Measurements from ENCODE around the gene SUMO2. TPM values are rescaled to one million over a fixed set of nuclear protein-coding genes. Genes with fewer than 3 reads are reported as not detected.

The SUMO2 gene
- total and polyA plus RNA-seq, 9 of the 15 experiments (the other 6 are each of a cell fraction or from before 2014, with no cell fraction given) = 157 to 733 (median 419) TPM

DNA sequence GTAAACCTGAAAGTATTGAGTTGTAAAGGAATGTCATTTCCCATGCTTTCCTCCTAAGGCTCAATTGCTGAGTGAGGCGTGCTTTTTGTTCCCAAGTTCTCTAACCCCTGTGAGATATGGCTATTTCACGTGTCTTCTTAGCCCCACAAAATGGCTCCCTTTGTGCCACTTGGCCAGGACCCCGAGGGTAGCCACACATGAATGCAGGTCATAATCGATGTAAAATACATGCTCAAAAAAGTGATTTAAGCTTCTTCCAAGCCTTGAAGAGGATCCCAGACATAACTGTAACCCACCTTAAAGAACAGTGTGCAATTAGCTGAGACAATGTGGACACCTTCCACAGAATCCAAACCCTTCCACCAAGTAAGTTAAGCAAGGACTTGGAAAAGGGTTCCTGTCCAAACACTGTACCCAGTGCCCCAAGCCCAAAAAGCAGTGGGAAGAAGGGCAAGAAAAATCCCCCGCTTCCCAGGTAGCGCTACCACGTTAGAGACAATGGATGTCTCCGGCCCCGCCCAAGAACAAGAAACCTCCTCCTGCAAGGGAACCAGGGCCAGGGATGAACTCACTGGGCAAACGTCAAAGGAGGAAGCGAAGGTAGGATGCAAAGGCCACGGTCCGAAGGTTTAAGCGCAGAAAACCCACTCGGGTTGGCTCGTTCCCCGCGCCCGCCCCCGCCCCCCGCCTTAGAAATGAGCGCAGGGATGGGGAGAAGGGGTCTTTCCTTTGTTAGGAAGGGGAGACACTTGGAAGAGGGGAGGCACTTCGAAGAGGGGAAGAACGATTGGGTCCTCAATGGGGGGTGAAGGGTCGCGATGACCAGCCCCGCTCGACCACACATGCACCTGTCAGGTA lies 29.6 kb downstream of the SUMO2 start (continued):
- TF ChIP-seq, protein P1, sequence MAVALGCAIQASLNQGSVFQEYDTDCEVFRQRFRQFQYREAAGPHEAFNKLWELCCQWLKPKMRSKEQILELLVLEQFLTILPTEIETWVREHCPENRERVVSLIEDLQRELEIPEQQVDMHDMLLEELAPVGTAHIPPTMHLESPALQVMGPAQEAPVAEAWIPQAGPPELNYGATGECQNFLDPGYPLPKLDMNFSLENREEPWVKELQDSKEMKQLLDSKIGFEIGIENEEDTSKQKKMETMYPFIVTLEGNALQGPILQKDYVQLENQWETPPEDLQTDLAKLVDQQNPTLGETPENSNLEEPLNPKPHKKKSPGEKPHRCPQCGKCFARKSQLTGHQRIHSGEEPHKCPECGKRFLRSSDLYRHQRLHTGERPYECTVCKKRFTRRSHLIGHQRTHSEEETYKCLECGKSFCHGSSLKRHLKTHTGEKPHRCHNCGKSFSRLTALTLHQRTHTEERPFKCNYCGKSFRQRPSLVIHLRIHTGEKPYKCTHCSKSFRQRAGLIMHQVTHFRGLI (CRISPR knock-in tag; IDR thresholded peaks at IDR 0.05) = no peak
- TF ChIP-seq, protein P2, sequence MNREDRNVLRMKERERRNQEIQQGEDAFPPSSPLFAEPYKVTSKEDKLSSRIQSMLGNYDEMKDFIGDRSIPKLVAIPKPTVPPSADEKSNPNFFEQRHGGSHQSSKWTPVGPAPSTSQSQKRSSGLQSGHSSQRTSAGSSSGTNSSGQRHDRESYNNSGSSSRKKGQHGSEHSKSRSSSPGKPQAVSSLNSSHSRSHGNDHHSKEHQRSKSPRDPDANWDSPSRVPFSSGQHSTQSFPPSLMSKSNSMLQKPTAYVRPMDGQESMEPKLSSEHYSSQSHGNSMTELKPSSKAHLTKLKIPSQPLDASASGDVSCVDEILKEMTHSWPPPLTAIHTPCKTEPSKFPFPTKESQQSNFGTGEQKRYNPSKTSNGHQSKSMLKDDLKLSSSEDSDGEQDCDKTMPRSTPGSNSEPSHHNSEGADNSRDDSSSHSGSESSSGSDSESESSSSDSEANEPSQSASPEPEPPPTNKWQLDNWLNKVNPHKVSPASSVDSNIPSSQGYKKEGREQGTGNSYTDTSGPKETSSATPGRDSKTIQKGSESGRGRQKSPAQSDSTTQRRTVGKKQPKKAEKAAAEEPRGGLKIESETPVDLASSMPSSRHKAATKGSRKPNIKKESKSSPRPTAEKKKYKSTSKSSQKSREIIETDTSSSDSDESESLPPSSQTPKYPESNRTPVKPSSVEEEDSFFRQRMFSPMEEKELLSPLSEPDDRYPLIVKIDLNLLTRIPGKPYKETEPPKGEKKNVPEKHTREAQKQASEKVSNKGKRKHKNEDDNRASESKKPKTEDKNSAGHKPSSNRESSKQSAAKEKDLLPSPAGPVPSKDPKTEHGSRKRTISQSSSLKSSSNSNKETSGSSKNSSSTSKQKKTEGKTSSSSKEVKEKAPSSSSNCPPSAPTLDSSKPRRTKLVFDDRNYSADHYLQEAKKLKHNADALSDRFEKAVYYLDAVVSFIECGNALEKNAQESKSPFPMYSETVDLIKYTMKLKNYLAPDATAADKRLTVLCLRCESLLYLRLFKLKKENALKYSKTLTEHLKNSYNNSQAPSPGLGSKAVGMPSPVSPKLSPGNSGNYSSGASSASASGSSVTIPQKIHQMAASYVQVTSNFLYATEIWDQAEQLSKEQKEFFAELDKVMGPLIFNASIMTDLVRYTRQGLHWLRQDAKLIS (CRISPR knock-in tag; IDR thresholded peaks at IDR 0.05) = peak; percentile 56
- TF ChIP-seq, protein P3, sequence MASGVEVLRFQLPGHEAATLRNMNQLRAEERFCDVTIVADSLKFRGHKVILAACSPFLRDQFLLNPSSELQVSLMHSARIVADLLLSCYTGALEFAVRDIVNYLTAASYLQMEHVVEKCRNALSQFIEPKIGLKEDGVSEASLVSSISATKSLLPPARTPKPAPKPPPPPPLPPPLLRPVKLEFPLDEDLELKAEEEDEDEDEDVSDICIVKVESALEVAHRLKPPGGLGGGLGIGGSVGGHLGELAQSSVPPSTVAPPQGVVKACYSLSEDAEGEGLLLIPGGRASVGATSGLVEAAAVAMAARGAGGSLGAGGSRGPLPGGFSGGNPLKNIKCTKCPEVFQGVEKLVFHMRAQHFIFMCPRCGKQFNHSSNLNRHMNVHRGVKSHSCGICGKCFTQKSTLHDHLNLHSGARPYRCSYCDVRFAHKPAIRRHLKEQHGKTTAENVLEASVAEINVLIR (CRISPR knock-in tag; IDR thresholded peaks at IDR 0.05) = no peak
- TF ChIP-seq TOE1 (IDR thresholded peaks at IDR 0.05; ENCODE audit: borderline replicate concordance) (no peak), TOE1 (CRISPR knock-in tag; IDR thresholded peaks at IDR 0.05; ENCODE audit: borderline replicate concordance, low read depth) (0 out of 2 replicates have a peak, but pooled peaks have one; percentile 16), GATAD2B (IDR thresholded peaks at IDR 0.05; ENCODE audit: borderline replicate concordance) (no peak), NR2C1 (IDR thresholded peaks at IDR 0.05) (no peak), NR2C1 (tag; IDR thresholded peaks at IDR 0.05) (0 out of 2 replicates have a peak, but pooled peaks have one; percentile 18), SAFB (IDR thresholded peaks at IDR 0.05; ENCODE audit: borderline replicate concordance, low read depth, low read length) (no peak), POLR2B (IDR thresholded peaks at IDR 0.05; ENCODE audit: low read depth, partially characterized antibody) (peak; percentile 16), LCOR (CRISPR knock-in tag; IDR thresholded peaks at IDR 0.05) (peak; percentile 53; the same call in 1 of the 2 replicates), ZNF263 (CRISPR knock-in tag; IDR thresholded peaks at IDR 0.05; ENCODE audit: borderline replicate concordance) (0 out of 2 replicates have a peak, but pooled peaks have one; percentile 11)

Data from K562 (cell line).